ENCODE data around the gene ACAA2. TPM values are rescaled to one million over a fixed set of nuclear protein-coding genes. Genes with fewer than 3 reads are reported as not detected.
"Not testable (repeated sequence)": the region's sequence is repeated elsewhere in the genome, so short reads cannot be mapped to it uniquely, and the experiment has no call there.

Gene ACAA2
- total RNA-seq, 2 experiments from 2014 or later, result 118 to 120 TPM

GRCh38 chr18:49827996-49828395 is 14.7 kb upstream of the ACAA2 start:
- POLR2A ChIA-PET, result no interaction called here
- H3K4me1 Mint-ChIP-seq (ENCODE audit: low read depth), result peaks cover 2% of the 10 kb centered on the region
- H3K36me3 Mint-ChIP-seq (ENCODE audit: low read depth), result peaks cover 42% of the 10 kb centered on the region
- H3K9me3 Mint-ChIP-seq (ENCODE audit: insufficient read depth), result peaks cover 25% of the 10 kb centered on the region
- H3K27me3 Mint-ChIP-seq (ENCODE audit: low read depth), result no peaks in the 10 kb centered on the region
- no peak for ATAC-seq
- DNase-seq, result no peak
- no peak overlapping the region for H3K4me3 Mint-ChIP-seq
- CTCF ChIA-PET, result no interaction called here
- no peak overlapping the region for H3K27ac Mint-ChIP-seq

DNA sequence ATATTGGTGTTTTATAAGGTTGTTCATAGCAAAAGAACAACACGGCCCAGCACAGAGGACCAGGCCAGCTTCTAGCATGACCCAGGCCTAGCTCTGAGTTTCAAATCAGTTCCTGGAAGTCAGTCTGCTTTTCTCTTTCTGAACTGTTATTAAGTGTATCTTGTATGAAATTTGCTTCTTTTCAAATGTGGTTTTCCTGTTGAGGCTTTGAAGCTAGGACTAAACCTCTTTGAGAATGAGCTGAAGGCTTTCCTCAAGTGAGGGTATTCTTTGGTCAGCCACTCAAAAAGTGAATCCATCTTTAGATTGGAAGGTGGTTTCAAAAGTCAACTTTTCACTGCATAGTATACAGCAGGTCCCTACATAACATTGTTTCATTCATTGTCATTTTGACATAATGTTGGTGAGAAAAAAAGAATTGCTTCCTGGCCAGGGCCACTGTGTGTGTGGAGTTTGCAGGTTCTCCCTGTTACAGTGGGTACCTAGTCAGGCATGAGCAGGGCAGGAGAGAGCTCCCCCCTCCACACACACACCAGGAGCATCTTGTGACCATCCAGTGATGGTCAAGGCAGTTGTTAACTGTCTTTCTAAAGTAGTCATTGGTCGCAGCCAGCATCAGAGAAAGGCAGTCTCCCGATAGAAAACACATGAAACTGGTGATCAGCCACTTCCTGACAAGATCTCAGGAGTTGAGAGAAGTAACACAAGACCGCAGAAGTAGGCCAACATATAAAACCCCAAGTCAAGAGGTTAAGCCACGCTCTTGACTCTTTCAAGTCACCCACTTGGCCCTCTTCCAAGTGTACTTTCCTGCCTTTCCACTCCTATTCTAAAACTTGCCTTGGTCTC is 6.7 kb upstream of the ACAA2 start:
- ATAC-seq, result peak; percentile 83
- Mint-ChIP-seq H3K27me3 (ENCODE audit: low read depth) (no peaks in the 10 kb centered on the region), H3K4me3 (peak overlapping the region; percentile 66), H3K9me3 (ENCODE audit: insufficient read depth) (no peaks in the 10 kb centered on the region), H3K36me3 (ENCODE audit: low read depth) (peaks cover 59% of the 10 kb centered on the region), H3K4me1 (ENCODE audit: low read depth) (peaks cover 72% of the 10 kb centered on the region), H3K27ac (peak overlapping the region; percentile 93)
- CTCF ChIA-PET, result interaction anchor here (1.3 to 4.9 kb wide), 5 partner anchors 9 to 260 kb away, joined by 4 to 30 read pairs (median 10); no protein-coding TSS in a partner anchor
- peak; percentile 72 for DNase-seq
- POLR2A ChIA-PET, result interaction anchor here (0.9 to 1.3 kb wide), 5 partner anchors 8 to 335 kb away, joined by 3 to 5 read pairs (median 3); partner anchors contain the start of gene C18orf32

- Mint-ChIP-seq H3K9me3 (ENCODE audit: insufficient read depth) (no peaks in the 10 kb centered on the region), H3K4me1 (ENCODE audit: low read depth) (peaks cover 74% of the 10 kb centered on the region), H3K4me3 (peak overlapping the region; percentile 66), H3K36me3 (ENCODE audit: low read depth) (peaks cover 55% of the 10 kb centered on the region), H3K27me3 (ENCODE audit: low read depth) (no peaks in the 10 kb centered on the region), H3K27ac (peak overlapping the region; percentile 93)
- ChIA-PET CTCF (interaction anchor here (1.3 to 4.9 kb wide), 5 partner anchors 8 to 259 kb away, joined by 4 to 30 read pairs (median 10); no protein-coding TSS in a partner anchor), POLR2A (interaction anchor here (1.0 to 1.3 kb wide), 3 partner anchors 8 to 332 kb away, joined by 3 to 5 read pairs (median 4); partner anchors contain the start of gene C18orf32)
- ATAC-seq (peak; percentile 2), DNase-seq (no peak)
Observed at GRCh38 chr18:49819071-49819662, 5.8 kb upstream of the ACAA2 start.

DNA sequence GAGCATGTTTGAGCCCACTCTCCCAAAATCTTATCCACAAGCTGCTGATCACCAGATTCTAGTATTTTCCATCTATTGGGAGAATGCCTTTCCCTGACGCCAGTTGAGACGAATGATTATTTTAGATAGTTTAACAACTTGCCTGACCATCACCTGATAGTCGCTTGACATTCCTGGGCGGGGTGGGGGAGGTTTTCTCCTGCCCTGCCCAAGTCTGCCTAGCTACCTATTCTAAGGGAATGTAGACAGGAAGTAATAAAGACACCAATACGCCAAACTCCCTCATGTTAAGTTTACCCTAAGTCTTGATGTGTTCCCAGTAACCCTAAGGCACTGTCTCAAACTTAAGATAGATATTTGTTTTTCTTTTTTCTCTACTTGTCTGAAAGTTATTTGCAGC is 4.6 kb upstream of the ACAA2 start:
- POLR2A ChIA-PET, result no interaction called here
- no peak for DNase-seq
- no peaks in the 10 kb centered on the region for H3K27me3 Mint-ChIP-seq (ENCODE audit: low read depth)
- H3K27ac Mint-ChIP-seq, result peak overlapping the region; percentile 93
- peaks cover 53% of the 10 kb centered on the region for H3K36me3 Mint-ChIP-seq (ENCODE audit: low read depth)
- H3K4me1 Mint-ChIP-seq (ENCODE audit: low read depth), result peaks cover 72% of the 10 kb centered on the region
- no peaks in the 10 kb centered on the region for H3K9me3 Mint-ChIP-seq (ENCODE audit: insufficient read depth)
- CTCF ChIA-PET, result no interaction called here
- ATAC-seq, result no peak
- no peak overlapping the region for H3K4me3 Mint-ChIP-seq

DNA sequence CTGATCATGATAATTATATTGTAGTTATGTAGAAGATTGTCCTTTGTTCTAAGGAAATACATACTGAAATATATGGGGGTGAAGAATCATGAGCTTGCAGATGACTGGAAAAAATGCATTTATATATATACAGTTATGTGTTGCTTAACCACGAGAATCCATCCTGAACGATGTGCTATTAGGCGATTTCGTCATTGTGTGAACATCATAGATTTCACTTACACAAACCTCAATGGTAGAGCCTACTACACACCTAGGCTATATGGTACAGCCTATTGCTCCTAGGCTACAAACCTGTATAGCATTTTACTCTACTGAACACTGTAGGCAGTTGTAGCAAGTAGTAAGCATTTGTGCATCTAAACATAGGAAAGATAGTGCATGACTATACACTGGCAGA is 2.6 kb upstream of the ACAA2 start:
- Mint-ChIP-seq H3K27me3 (ENCODE audit: low read depth) (no peaks in the 10 kb centered on the region), H3K27ac (no peak overlapping the region), H3K36me3 (ENCODE audit: low read depth) (peaks cover 56% of the 10 kb centered on the region), H3K9me3 (ENCODE audit: insufficient read depth) (no peaks in the 10 kb centered on the region), H3K4me1 (ENCODE audit: low read depth) (peaks cover 71% of the 10 kb centered on the region), H3K4me3 (peak overlapping the region; percentile 98)
- ChIA-PET CTCF (no interaction called here), POLR2A (no interaction called here)
- ATAC-seq (no peak), DNase-seq (no peak)

GRCh38 chr18:49814147-49814499 is 790 bp upstream of the ACAA2 start:
- Mint-ChIP-seq H3K9me3 (ENCODE audit: insufficient read depth) (peaks cover 12% of the 10 kb centered on the region), H3K27ac (peak overlapping the region; percentile 99), H3K36me3 (ENCODE audit: low read depth) (peaks cover 61% of the 10 kb centered on the region), H3K4me1 (ENCODE audit: low read depth) (peaks cover 66% of the 10 kb centered on the region), H3K4me3 (peak overlapping the region; percentile 98), H3K27me3 (ENCODE audit: low read depth) (no peaks in the 10 kb centered on the region)
- ChIA-PET POLR2A (interaction anchor here (0.7 to 0.9 kb wide), 2 partner anchors 34 to 327 kb away, joined by 3 to 5 read pairs; partner anchors contain the start of gene C18orf32), CTCF (interaction anchor here (0.6 kb wide), 1 partner anchor 8 kb away, joined by 5 read pairs; no protein-coding TSS in a partner anchor)
- DNase-seq (peak; percentile 82), ATAC-seq (peak; percentile 58)

GRCh38 chr18:49813069-49813318 is 339 bp downstream of the ACAA2 start:
- POLR2A ChIA-PET, result interaction anchor here (0.9 to 1.4 kb wide), 5 partner anchors 8 to 1066 kb away, joined by 3 to 5 read pairs (median 3); partner anchors contain the start of gene ME2
- H3K27me3 Mint-ChIP-seq (ENCODE audit: low read depth), result no peaks in the 10 kb centered on the region
- H3K9me3 Mint-ChIP-seq (ENCODE audit: insufficient read depth), result peaks cover 16% of the 10 kb centered on the region
- peaks cover 64% of the 10 kb centered on the region for H3K36me3 Mint-ChIP-seq (ENCODE audit: low read depth)
- H3K27ac Mint-ChIP-seq, result peak overlapping the region; percentile 99
- DNase-seq (no peak), ATAC-seq (peak; percentile 12)
- H3K4me3 Mint-ChIP-seq, result peak overlapping the region; percentile 98
- CTCF ChIA-PET, result interaction anchor here (2.6 kb wide), 1 partner anchor 45 kb away, joined by 11 read pairs; no protein-coding TSS in a partner anchor
- peaks cover 60% of the 10 kb centered on the region for H3K4me1 Mint-ChIP-seq (ENCODE audit: low read depth)

- Mint-ChIP-seq H3K36me3 (ENCODE audit: low read depth) (peaks cover 63% of the 10 kb centered on the region), H3K27ac (peak overlapping the region; percentile 99), H3K9me3 (ENCODE audit: insufficient read depth) (peaks cover 16% of the 10 kb centered on the region), H3K27me3 (ENCODE audit: low read depth) (no peaks in the 10 kb centered on the region), H3K4me3 (peak overlapping the region; percentile 98), H3K4me1 (ENCODE audit: low read depth) (peaks cover 55% of the 10 kb centered on the region)
- POLR2A ChIA-PET, result interaction anchor here (0.5 to 1.4 kb wide), 6 partner anchors 8 to 1066 kb away, joined by 3 to 5 read pairs (median 3); partner anchors contain the start of gene ME2
- no peak for ATAC-seq
- no peak for DNase-seq
- CTCF ChIA-PET, result interaction anchor here (1.0 to 2.6 kb wide), 6 partner anchors 8 to 302 kb away, joined by 3 to 11 read pairs (median 4); no protein-coding TSS in a partner anchor
Observed at GRCh38 chr18:49812286-49813068, 856 bp downstream of the ACAA2 start.

GRCh38 chr18:49811151-49811938 is 2.0 kb downstream of the ACAA2 start:
- no peak for ATAC-seq
- H3K36me3 Mint-ChIP-seq (ENCODE audit: low read depth), result peaks cover 63% of the 10 kb centered on the region
- CTCF ChIA-PET, result interaction anchor here (1.0 to 2.6 kb wide), 6 partner anchors 9 to 301 kb away, joined by 3 to 11 read pairs (median 4); no protein-coding TSS in a partner anchor

GRCh38 chr18:49808553-49809191 is 4.7 kb downstream of the ACAA2 start:
- H3K4me3 Mint-ChIP-seq; ATAC-seq; H3K27ac Mint-ChIP-seq; POLR2A ChIA-PET; H3K27me3 Mint-ChIP-seq (ENCODE audit: low read depth); CTCF ChIA-PET; DNase-seq: not testable (repeated sequence)
- Mint-ChIP-seq H3K9me3 (ENCODE audit: insufficient read depth) (peaks cover 16% of the 10 kb centered on the region), H3K4me1 (ENCODE audit: low read depth) (peaks cover 43% of the 10 kb centered on the region), H3K36me3 (ENCODE audit: low read depth) (peaks cover 55% of the 10 kb centered on the region)

More at GRCh38 chr18:49811151-49811938, 2.0 kb downstream of the ACAA2 start:
- Mint-ChIP-seq H3K27me3 (ENCODE audit: low read depth) (no peaks in the 10 kb centered on the region), H3K27ac (no peak overlapping the region), H3K9me3 (ENCODE audit: insufficient read depth) (peaks cover 16% of the 10 kb centered on the region), H3K4me1 (ENCODE audit: low read depth) (peaks cover 49% of the 10 kb centered on the region), H3K4me3 (peak overlapping the region; percentile 98)
- POLR2A ChIA-PET, result interaction anchor here (1.1 kb wide), 1 partner anchor 8 kb away, joined by 4 read pairs; no protein-coding TSS in a partner anchor
- DNase-seq, result no peak

All from activated CD8-positive, alpha-beta T cell treated with anti-CD3 and anti-CD28 coated beads, Interleukin-2, amount 10 ng/mL, durations not matched to agents 7 days and 5 days (primary cell).